GM18520 (cell line): ENCODE data around the gene KRTAP10-6.
"Not testable (repeated sequence)": the region's sequence is repeated elsewhere in the genome, so short reads cannot be mapped to it uniquely, and the experiment has no call there.

Source experiments
- ATAC-seq: cut with Tn5 transposase; IDR thresholded peaks from one replicate; pipeline ENCODE4 v1.9.1; 2021; ENCODE audit not compliant: unreplicated experiment

Gene KRTAP10-6

GRCh38 chr21:44599264-44600029 lies 7.1 kb upstream of the KRTAP10-6 start:
- no peak for ATAC-seq

DNA sequence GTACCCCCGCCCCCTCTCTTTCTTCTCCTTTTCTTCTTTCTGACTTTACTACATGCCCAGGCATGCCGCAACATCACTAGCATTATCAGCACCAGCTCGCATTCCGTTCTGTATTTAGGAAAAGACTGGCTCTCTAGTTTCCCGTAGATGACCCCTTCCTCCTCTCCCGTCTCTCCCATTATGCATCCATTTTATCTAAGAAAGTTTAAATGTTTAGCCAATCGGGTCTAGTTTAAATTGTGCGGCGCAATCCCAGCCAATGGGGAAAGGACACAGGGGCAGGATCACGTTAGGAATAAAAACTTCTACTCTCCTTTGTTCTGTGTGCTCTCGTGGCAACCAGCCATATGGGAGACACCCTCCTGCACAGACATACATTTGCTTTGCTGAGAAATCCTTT lies 5.8 kb upstream of the KRTAP10-6 start:
- no peak for ATAC-seq

GRCh38 chr21:44596068-44596725 lies 3.9 kb upstream of the KRTAP10-6 start:
- ATAC-seq, result no peak

DNA sequence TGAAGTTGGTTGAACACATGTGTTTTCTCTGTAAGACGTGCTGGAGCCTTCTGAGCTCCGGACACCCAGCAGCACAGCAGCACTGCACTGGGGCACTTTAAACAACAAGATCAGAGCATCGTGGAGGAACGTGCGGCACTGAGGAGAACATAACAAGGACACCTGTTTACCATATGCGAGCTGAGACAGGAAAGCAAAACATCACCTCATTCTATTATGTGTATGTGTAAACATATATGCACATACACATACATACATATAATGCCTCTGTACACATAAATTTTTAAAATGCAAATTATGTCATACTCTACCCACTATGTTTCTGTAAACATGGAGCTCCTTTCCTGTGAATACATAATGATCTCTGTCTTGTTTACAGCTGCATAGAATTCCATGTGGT lies 3.2 kb upstream of the KRTAP10-6 start:
- no peak for ATAC-seq

GRCh38 chr21:44594406-44594916 lies 2.2 kb upstream of the KRTAP10-6 start:
- ATAC-seq, result no peak

DNA sequence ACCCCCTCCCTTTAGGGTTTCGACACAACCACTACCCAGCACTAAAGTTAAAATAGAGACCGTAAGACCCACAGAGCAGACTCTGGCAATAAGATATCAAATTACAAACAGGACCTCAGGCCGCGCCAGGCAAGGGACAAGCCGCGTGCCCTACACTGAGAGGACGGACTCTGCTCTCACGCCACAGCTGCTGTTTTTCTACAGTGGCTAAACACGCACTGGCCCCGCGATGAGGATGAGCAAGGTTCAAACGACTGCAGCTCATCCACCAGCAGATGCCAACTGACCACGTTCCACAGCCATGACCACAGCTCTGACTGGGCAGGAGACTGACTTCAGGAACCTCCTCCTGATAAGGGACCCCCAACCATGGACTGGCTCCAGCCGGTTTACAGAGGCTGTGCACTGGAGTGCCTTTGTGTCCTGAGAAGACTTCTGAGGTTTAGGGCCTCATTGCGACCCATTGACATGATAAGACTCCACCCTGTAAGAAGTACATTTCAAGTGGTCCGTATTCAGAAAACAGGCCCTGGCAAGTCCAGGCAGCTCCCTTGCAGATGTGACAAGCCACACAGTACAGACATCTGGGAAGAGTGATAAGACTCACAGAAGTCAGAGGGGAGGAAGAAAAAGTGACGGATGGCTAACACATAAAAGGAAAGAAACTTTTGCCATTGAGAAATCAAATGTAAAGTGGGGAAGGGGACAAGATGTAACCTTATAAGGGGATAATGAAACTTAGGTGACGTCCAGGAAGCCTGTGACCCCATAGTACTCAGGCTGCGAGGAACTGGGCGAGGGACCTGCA lies 1.5 kb upstream of the KRTAP10-6 start:
- no peak for ATAC-seq

DNA sequence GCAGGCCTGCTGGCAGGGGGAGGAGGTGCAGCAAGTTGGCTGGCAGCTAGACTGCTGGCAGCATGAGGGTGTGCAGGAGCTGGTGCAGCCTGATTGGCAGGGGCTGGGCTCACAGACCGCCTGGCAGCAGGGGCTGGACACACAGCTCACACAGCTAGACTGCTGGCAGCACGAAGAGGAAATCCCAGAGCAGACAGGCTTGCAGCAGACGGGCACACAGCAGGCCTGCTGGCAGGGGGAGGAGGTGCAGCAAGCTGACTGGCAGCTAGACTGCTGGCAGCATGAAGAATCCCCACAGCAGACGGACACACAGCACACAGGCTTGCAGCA lies 539 bp downstream of the KRTAP10-6 start:
- ATAC-seq, result not testable (repeated sequence)

DNA sequence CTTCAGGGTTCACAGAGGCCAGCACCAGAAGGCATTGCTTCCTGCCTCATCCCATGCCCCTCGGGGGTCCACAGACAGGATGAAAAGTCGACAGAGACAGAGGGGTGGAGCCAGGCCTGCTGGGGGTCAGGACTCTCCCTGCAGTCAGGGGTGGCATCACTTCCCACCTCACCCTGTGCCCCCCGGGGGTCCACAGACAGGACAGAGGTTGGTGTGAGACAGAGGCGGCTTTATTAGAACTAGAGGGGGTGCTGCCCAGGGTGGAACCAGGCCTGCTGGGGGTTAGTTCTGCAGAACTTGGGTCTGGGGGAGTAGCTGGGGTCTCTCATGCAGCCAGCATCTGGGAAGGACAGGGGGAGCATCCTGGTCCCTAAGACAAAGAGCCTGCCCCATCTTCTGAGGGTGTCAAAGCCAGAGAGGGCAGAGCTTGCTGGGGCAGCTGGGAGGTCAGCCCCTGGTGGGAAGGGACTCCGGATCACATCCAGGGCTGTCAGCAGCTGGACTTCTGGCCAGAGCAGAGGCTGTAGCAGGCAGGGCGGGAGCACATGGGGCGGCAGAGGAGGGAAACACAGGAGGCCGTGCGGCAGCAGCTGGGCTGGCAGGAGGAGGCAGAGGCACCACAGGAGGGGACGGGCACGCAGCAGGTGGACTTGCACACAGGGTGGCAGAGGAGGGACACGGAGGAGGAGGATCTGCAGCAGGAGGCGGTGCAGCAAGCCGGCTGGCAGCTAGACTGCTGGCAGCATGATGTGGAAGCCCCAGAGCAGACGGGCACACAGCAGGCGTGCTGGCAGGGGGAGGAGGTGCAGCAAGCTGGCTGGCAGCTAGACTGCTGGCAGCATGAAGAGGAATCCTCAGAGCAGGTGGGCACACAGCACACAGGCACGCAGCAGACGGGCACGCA lies 1.2 kb downstream of the KRTAP10-6 start:
- ATAC-seq, result not testable (repeated sequence)

GRCh38 chr21:44590311-44590721 lies 2.0 kb downstream of the KRTAP10-6 start:
- no peak for ATAC-seq

GRCh38 chr21:44589586-44590305 lies 2.6 kb downstream of the KRTAP10-6 start:
- ATAC-seq, result no peak

DNA sequence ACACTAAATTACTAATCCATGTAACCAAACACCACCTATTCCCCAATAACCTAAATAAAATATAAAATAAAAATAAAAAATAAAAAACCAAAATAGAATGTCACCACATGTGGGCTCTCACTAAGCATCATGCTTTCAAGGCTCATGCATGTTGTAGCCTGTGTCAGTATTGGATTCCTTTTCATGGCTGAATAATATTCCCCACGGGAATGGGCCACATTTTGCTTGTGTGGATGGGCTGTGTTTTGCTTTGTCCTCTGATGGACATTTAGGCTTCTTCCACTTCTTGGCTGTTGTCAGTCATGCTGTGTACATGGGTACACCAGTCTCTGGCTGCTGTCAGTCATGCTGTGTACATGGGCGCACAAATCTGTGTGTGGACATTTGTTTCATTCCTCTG lies 3.2 kb downstream of the KRTAP10-6 start:
- ATAC-seq, result no peak

DNA sequence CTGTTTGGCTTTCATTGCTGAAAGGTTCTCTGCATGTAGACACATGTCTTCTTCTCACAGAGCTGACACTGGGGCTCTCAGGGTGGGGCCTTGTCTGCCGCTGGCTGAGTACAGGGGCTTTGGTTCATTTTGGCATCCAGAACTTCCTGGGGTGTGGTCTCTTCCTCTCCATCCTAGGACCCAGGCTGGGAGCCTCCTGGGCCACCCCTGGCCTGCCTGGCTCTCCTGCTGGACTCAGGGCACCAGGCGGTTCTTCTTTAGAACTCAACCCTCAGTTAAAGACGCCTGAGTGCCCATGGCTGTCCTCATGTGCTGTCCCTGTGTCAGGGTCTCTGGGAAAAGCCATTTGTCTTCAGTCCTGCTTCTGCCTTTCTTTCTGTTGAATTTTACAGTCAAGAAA lies 6.4 kb downstream of the KRTAP10-6 start:
- ATAC-seq, result no peak

- ATAC-seq, result no peak
These were observed 8.5 kb downstream of the KRTAP10-6 start for GRCh38 chr21:44583800-44584147.

- no peak for ATAC-seq
These were observed 9.1 kb downstream of the KRTAP10-6 start for GRCh38 chr21:44583089-44583799.

- no peak for ATAC-seq
These were observed 10.2 kb downstream of the KRTAP10-6 start for GRCh38 chr21:44582055-44582454.

GRCh38 chr21:44581158-44581557 lies 11.1 kb downstream of the KRTAP10-6 start:
- no peak for ATAC-seq

GRCh38 chr21:44580231-44580821 lies 12.0 kb downstream of the KRTAP10-6 start, which contains the start of gene KRTAP10-5:
Gene KRTAP10-5 (minus strand): TSS chr21:44580604. CDS start chr21:44580578, 26 bp downstream.
- not testable (repeated sequence) for ATAC-seq

DNA sequence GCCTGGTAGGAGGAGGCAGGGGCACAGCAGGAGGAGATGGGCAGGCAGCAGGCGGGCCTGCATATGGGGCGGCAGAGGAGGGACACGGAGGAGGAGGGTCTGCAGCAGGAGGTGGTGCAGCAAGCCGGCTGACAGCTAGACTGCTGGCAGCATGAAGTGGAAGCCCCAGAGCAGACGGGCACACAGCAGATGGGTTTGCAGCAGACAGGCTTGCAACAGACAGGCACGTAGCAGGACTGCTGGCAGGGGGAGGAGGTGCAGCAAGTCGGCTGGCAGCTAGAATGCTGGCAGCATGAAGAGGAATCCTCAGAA lies 12.5 kb downstream of the KRTAP10-6 start:
- ATAC-seq, result no peak
